DOHH2 (cell line): ENCODE results near the gene GPANK1.

ENCODE experiments used
- H3F3A ChIP-seq: fragments of 200-600 bp; sonication (generic), shearing (Covaris generic); 2 replicates; pipeline ENCODE4 v1.6.0; 2016; ENCODE audit warnings: antibody characterized with exemption, mild to moderate bottlenecking; ENCODE audit not compliant: control insufficient read depth, insufficient read depth
- H3K27ac ChIP-seq: fragments of 200-600 bp; sonication (generic); 2 replicates; pipeline ENCODE4 v1.5.1; 2014; ENCODE audit warnings: low read depth, mild to moderate bottlenecking, low read length, moderate library complexity
- H3K27me3 ChIP-seq: fragments of 200-600 bp; sonication (generic); 2 replicates; pipeline ENCODE4 v1.6.1; 2014; ENCODE audit warnings: mild to moderate bottlenecking, low read length, mixed read lengths; ENCODE audit not compliant: control insufficient read depth
- H3K36me3 ChIP-seq: fragments of 200-600 bp; sonication (generic); 2 replicates; pipeline ENCODE4 v1.6.1; 2014; ENCODE audit warnings: mild to moderate bottlenecking, low read length, moderate library complexity, mixed read lengths; ENCODE audit not compliant: control insufficient read depth
- H3K4me1 ChIP-seq: fragments of 200-600 bp; sonication (generic); 2 replicates; pipeline ENCODE4 v1.6.1; 2014; ENCODE audit warnings: mild to moderate bottlenecking, low read length, mixed read lengths; ENCODE audit not compliant: control insufficient read depth
- H3K4me2 ChIP-seq: fragments of 200-600 bp; sonication (generic); 2 replicates; pipeline ENCODE4 v1.6.0; 2014; ENCODE audit warnings: mild to moderate bottlenecking, low read length, moderate library complexity
- H3K4me3 ChIP-seq: fragments of 200-600 bp; sonication (generic); 2 replicates; pipeline ENCODE4 v1.5.1; 2014; ENCODE audit warnings: mild to moderate bottlenecking, low read length, mixed read lengths
- H3K79me2 ChIP-seq: fragments of 200-600 bp; sonication (generic); 2 replicates; pipeline ENCODE4 v1.6.1; 2014; ENCODE audit warnings: mild to moderate bottlenecking, low read length, mixed read lengths; ENCODE audit not compliant: control insufficient read depth
- H3K9me2 ChIP-seq: fragments of 200-600 bp; sonication (generic); replicated peaks from 2 replicates; pipeline ENCODE4 v1.6.1; 2014; ENCODE audit warnings: mild to moderate bottlenecking, low read length, mixed read lengths; ENCODE audit not compliant: control insufficient read depth
- H3K9me3 ChIP-seq: fragments of 200-600 bp; sonication (generic); 2 replicates; pipeline ENCODE4 v1.6.1; 2014; ENCODE audit warnings: antibody characterized with exemption, low read length, mixed read lengths; ENCODE audit not compliant: control insufficient read depth, insufficient read depth
- H4K20me1 ChIP-seq: fragments of 200-600 bp; sonication (generic); 2 replicates; pipeline ENCODE4 v1.6.0; 2014; ENCODE audit warnings: low read depth, mild to moderate bottlenecking, antibody characterized with exemption, low read length, moderate library complexity; ENCODE audit not compliant: control insufficient read depth, insufficient read depth
- CTCF ChIP-seq: fragments of 200-600 bp; sonication (generic); IDR thresholded peaks from one replicate; pipeline ENCODE4 v1.5.1; 2014; ENCODE audit warnings: antibody characterized with exemption, mild to moderate bottlenecking, low read depth, low read length; ENCODE audit not compliant: poor library complexity, severe bottlenecking
- EZH2phosphoT487 ChIP-seq: fragments of 200-600 bp; sonication (generic); IDR thresholded peaks from 2 replicates; pipeline ENCODE4 v1.6.1; 2017; ENCODE audit warnings: borderline replicate concordance, mild to moderate bottlenecking, antibody characterized with exemption, low read length, moderate library complexity, mixed read lengths

Gene GPANK1

GRCh38 chr6:31686483-31686882, 21.7 kb upstream of the GPANK1 start:
- no peak overlapping the region for H3K27ac ChIP-seq
- H3K79me2 ChIP-seq: no peaks in the 10 kb centered on the region
- H3K27me3 ChIP-seq: no peaks in the 10 kb centered on the region
- H3K9me3 ChIP-seq: no peaks in the 10 kb centered on the region
- H3K36me3 ChIP-seq: peaks cover 41% of the 10 kb centered on the region
- H3K4me2 ChIP-seq: no peak overlapping the region
- TF ChIP-seq CTCF (no peak), EZH2phosphoT487 (no peak)
- H4K20me1 ChIP-seq: no peaks in the 10 kb centered on the region
- H3K4me3 ChIP-seq: no peak overlapping the region
- no peaks in the 10 kb centered on the region; the same call in 1 of the 2 replicates for H3F3A ChIP-seq
- no peaks in the 10 kb centered on the region for H3K9me2 ChIP-seq
- peaks cover 20% of the 10 kb centered on the region for H3K4me1 ChIP-seq

GRCh38 chr6:31683591-31683990, 18.8 kb upstream of the GPANK1 start:
- Histone ChIP-seq H3K4me2 (no peak overlapping the region), H3F3A (peaks cover 2% of the 10 kb centered on the region; the same call in 1 of the 2 replicates), H3K36me3 (peaks cover 18% of the 10 kb centered on the region), H3K9me2 (no peaks in the 10 kb centered on the region), H3K4me3 (no peak overlapping the region), H3K27ac (no peak overlapping the region), H3K79me2 (no peaks in the 10 kb centered on the region), H3K9me3 (no peaks in the 10 kb centered on the region), H3K4me1 (peaks cover 16% of the 10 kb centered on the region), H3K27me3 (peaks cover 13% of the 10 kb centered on the region), H4K20me1 (no peaks in the 10 kb centered on the region)
- TF ChIP-seq CTCF: no peak

GRCh38 chr6:31681135-31681671, 16.4 kb upstream of the GPANK1 start:
- H3F3A ChIP-seq: peaks cover 5% of the 10 kb centered on the region; the same call in 1 of the 2 replicates
- no peak overlapping the region for H3K27ac ChIP-seq
- H4K20me1 ChIP-seq: no peaks in the 10 kb centered on the region
- H3K4me3 ChIP-seq: peak overlapping the region; percentile 62
- H3K4me2 ChIP-seq: peak overlapping the region; percentile 77
- H3K4me1 ChIP-seq: peaks cover 16% of the 10 kb centered on the region
- peaks cover 26% of the 10 kb centered on the region for H3K27me3 ChIP-seq
- no peaks in the 10 kb centered on the region for H3K36me3 ChIP-seq
- no peaks in the 10 kb centered on the region for H3K79me2 ChIP-seq
- H3K9me2 ChIP-seq: no peaks in the 10 kb centered on the region
- TF ChIP-seq EZH2phosphoT487: no peak
- no peak for TF ChIP-seq CTCF
- H3K9me3 ChIP-seq: no peaks in the 10 kb centered on the region
